Right kidney (tissue), 1 donor: ENCODE measurements around the gene DIAPH3.

Source experiments
- DNase-seq: peaks from one replicate; pipeline ENCODE4 v3.0.0-alpha.2; 2016

The DIAPH3 gene

DNA sequence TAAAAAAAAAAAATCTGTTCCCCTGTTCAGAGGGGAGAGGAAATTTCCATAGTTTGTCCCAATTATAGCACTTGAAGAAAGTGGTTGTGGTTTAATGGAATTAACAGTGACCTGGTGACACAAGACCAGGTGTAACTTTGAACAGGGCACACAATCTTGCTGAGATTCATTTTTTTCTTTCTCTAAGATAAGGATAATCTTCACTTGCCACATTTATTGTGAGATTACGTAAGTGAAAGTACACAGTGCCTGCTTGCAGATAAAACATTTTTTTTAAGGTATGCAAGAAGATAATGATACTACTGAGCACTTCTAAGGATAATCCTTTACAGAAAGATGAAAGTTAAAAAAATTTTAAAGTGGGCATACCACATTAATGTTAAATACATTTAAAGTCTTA, 448.1 kb downstream of the DIAPH3 start:
- DNase-seq, result no peak

DNA sequence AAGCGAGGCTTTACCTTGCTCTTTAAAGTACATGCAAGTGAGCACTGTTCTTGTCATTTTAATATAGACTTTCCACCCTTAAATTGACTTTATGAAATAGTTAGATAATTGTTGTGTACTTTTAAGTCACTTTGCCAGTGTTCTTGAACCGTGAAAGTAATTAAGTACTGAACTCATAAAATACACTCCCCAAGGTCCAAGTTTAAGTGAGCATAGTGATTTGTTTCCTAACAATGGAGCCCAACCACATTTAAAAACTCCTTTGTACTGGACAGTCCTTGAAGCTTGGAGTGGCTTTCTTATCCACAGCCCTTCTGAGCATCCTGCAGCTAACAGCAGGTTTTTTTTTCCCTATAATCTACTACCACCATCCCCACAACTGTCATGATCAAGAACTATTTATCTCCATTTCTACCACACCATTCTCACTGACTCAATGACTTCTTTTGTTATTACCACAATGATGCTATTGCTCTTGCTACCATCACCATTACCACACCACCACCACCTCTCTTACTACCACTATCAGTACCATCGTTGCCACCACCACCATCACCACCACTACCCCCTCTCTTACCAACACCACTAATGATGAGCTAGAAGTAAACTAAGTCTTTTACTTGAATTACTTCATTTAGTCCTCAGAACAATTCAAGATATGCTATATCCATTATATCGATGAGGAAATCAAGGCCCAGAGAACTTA, 452.6 kb downstream of the DIAPH3 start:
- no peak for DNase-seq

DNA sequence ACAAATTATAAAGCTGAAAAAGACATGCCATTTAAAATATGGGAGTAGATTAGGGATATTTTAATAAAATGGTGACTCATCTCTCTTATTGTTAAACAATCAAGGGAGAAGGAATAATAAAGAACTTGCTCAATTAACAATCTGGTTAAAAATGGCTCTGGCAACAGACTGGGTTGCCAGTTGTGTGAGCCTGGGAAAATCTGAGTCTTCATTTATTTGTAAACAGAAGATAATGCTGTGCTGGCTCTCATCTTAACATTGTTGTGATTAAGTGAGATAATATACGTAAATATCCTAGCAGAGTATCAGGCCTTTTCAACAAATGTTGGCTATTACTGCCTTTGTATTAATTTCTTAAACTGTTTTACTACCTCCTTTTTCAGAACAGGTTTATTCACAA, 453.3 kb downstream of the DIAPH3 start:
- no peak for DNase-seq

DNA sequence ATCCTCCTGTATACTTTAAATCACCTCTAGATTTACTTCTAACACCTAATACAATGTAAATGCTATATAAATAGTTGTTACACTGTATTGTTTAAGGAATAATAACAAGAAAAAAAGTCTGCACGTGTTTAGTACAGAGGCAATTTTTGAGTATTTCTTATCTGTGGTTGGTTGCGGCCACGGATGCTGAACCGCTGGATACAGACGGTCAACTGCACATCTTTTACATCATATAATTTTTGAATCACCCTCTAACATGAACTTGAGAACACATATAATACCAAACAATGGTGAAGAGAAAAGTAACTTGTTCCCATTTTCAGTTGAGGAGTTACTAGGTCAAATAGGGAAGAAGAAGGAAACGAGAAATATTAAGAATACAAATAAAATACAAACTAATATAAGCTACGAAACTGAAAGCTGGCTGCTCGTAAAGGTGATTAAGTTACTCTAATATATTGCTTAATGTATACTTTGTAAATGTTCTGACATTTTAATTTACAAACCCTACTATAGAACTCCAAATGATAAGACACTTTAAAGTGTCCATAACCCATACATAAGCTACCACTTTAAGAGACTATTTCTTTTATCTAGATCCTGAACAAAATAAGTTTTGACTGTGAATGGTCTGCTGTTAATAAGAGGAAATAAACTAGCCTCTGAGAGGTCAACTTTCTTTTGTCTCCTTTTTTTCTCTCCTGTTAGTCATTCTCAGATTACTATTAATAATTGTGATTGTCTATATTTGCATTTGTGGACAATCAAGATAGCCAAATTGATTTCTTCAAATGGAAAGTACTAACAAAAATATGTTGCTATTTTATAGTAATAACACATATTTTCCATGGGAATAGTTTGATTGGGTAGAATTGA, 457.4 kb downstream of the DIAPH3 start:
- DNase-seq, result no peak

DNA sequence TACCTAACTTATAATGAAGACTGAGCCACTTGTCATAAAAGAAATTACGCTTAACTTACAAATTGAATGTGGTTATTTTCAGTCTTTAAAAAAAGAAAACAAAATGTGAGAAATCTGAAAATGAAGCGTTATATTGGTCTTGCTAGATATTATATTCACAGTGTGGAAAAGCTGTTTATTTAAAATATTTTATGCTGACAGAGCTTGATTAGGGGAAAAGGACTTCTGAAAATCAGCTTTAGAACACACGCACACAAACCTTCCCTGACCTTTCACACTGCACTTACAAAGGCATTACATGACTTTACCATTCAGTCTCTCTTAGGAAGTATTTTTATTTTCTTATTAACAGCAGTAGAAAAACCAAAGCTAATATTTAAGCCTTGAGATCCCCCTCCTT, 461.5 kb downstream of the DIAPH3 start:
- DNase-seq, result no peak

DNA sequence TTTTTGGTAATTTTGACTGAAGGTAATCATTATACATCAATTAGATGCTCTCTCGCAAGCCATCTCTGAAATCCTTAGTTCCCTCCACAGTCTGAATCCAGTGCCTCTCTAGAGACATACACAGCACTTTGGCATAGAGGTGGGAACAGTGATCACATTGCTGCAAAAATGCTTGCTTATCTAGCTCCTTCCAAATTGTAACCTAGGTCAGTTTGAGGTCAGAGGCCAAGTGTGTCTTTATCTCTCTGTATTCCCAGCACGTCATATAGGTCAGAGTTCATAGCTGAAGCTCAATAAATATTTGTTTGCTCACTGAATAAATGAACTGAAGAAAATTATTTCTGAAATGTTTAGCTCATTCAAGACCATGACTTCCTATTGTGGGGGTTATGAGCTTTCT, 462.5 kb downstream of the DIAPH3 start:
- DNase-seq, result no peak

DNA sequence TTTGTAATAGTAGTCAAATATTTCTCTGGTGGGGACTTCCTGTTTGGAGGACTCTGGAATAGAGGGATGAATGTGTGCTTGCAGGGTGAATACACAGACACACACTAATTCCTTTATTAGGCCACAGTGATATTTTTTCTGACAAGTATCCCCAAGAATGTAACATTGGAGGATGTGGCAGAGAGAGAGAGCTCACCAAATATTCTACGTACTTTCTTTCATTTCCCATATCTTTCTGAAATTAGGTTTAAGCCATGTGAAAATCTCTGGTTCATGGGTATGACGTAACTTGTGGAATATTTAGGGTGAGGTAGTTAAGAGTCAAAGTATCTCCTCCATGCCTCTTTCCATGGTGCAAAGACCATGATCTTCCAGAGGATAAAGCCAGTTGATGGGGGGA, 463.4 kb downstream of the DIAPH3 start:
- no peak for DNase-seq

DNA sequence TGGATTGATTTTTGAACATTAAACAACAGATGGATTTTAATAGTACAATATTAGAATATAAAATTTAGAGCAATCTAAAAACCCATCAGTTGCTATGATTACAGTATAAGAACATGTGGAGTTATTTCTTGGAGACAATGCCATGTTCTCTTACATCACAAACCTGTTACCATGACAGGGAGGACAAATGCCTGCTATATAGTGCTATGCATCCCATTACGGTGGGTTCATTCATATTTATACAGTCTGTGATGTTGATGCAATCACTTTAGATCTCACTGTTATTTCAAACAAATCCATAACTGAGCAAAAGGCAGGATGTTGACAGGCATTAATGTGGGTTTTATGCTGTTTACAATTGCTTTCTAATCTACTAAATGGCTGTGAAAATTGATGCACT, 467.5 kb downstream of the DIAPH3 start:
- no peak for DNase-seq

DNA sequence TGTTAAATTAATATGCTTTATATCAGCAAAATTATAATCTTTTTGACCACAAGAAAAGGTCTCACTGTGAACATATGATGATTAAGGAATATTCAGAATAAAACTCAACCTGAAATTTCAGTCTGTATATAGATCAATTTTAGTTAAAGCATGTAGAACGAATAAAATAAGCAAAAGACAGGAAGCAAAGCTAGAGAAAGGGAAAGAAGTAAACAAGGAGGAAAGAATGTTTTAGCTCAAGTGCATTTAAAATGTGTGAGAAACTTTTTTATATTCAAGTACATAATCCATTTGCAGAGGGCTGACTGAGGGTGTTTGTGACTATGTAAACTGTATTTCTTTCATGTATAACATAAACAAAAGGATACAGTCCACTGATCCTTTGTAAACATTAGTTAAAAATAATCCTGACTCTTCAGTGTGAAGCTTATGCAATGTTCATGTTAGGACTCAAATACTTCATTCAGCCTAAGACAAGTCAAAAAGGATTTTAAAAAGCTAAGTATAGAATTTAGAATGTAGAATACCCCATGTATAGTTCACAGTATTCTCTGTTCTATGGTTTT, 472.1 kb downstream of the DIAPH3 start:
- DNase-seq, result no peak

DNA sequence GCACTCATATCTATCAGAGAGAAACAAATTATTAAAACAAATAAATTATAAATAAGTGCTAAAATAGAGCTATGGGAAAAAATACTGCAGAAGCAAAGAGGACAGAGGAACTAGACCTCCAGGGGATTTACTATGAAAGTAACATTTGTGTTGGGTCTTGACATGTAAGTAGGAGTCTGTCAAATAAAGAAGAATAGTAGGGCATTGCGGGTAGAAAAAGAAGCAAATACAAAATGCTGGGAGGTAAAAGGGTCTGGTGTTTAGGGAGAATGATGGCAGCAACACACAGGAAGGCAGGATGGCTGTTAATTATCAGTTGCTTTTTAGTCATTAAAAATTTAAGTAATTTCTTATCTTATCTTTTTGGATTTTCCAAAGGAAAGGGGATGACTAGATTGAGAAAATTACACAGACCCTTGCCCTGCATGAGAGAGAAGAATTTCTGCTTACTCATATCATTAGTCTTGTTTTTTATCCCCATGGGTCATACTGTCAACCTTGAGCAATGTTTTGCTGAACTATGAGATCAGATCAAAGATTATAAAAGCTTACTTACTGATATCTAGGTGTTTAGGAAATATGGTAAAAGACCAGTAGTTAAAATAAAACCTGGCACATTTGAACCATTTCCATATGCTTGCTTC, 472.7 kb downstream of the DIAPH3 start:
- DNase-seq, result no peak

DNA sequence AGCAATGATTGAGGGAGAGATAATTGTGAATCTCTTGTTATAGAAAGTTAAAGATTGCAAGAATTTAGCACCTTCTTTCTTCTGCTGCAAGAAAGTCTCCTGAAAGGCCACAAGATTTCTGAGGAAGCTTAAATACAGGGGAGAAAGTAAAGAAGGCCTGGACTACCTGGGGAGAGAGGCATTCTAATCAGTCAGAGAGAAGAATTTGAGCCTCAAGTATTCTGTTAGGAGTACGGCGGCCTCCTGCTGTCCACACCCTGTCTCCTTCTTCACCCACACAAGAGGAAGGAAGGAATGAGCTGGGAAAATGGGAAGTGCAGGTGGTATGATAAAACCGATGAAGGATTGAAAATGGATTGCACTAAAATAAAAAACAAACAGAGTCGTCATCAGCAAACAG, 474.7 kb downstream of the DIAPH3 start:
- DNase-seq, result no peak

DNA sequence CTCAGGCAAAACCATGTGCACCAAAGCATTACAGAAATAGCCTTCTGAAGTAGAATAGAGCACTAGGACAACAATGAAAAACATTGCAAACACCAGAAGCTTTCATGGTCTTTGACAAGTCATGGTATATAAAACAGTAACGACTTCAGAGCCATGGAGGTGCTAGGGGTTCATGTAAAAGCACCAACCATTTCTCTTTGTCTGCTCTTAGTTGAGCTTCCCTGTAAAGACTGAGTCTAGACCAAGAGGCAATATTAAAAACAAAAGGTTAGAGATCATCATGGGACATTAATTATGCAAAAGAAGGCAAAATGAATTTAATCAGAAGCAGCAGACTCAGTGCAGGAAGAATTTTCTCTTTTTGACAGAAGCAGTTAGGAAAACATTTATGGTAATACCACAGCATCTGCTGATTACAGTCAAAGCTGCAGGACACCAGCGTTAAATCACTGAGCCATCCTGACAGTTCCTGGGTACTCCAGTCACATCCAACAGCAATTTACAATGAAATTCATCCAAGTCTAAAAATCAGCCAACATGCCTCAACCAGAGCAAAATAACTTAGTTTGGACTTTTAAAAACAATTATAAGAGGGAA, 476.8 kb downstream of the DIAPH3 start:
- no peak for DNase-seq

DNA sequence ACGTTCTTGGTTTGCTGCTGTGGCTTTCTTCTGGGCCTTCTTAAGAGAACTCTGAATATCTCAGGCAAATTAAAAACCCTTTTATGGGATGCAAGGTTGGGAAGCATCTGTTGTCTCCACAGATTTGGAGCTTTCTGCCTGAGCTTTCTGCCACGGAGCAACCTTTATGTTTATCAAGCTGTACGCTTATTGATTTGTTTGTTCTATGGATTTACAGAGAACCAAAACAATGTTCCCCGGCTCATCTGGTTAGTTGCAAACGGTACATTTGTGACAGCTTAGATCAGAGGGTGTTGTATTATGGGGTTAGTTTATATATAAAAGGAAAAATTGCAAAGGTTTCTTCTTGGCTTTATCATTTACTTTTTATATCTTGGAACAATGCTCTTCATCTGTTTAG, 479.6 kb downstream of the DIAPH3 start:
- no peak for DNase-seq

DNA sequence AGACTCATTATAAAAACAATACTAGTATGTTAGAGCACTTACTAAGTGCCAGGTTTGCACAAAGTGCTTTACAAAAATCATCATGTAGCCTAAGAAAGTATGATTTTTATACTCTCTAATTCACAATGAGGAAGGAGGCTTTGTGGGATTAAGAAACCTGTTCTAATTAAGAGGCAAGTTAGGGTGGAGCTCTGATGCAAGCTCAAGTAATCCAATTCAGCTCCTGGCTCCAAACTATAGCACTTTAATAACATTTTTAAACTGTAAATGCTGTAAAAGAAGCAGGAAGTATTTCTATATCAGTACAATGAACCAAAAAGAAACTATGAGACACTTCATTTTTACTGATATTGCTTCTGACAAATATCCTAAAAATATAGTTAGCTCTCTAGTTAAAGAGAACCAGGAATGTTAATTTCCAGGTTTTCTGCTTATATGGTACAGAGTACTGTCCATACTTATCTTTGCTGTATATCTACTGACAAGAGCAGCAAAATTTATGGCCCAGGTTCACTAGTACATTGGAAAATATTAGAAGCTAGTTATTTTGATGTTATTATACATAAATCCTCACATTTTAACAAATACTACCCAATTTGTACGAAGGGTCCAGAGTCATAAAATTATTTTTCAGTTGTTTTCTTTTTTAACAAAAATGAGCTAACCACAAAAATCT, 482.0 kb downstream of the DIAPH3 start:
- DNase-seq, result no peak

DNA sequence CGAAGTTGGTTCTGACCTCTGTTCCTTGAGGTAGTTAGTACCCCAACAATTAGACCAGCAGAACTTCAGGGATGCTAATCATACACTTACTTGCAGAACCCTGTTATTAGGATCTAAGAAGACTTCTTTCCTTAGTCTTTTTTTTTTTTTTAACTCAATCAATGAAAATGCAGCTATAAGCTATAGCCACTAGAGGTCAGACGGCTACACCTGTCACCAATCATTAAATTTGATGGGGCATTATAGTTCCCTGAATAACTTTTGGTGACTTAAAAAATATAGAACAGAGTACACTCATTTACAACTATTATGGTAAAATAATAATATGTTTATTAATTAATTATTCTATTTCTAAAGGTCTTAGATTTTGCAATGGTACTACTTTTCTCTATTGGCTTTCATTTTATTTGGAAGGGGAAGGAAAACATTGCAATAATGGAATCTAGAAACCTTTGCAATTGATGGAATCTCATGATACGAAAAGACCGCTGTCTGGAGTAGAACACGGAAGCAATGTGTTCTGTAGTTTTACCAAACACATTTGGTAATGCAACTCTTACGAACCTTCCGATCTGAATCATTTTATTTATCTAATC, 483.2 kb downstream of the DIAPH3 start:
- no peak for DNase-seq

DNA sequence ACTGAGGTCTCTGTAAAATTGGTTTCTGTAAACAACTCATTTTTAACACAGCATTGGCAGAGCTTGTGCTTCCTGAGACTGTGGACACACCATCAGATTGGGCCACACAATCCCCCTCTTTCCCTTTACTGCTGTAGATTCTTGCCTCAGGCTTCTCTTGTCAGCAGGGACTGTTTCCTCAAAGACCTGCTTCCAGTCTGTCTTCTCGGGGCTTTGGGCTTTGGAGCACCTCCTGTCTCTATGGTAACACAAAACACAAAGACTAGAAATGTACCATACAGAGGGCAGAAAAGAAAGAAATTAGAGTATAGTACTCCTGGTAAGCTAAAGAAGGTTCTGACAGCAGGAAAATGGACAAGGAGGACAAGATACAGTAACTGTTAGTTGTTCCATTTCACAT, 484.5 kb downstream of the DIAPH3 start:
- DNase-seq, result no peak

DNA sequence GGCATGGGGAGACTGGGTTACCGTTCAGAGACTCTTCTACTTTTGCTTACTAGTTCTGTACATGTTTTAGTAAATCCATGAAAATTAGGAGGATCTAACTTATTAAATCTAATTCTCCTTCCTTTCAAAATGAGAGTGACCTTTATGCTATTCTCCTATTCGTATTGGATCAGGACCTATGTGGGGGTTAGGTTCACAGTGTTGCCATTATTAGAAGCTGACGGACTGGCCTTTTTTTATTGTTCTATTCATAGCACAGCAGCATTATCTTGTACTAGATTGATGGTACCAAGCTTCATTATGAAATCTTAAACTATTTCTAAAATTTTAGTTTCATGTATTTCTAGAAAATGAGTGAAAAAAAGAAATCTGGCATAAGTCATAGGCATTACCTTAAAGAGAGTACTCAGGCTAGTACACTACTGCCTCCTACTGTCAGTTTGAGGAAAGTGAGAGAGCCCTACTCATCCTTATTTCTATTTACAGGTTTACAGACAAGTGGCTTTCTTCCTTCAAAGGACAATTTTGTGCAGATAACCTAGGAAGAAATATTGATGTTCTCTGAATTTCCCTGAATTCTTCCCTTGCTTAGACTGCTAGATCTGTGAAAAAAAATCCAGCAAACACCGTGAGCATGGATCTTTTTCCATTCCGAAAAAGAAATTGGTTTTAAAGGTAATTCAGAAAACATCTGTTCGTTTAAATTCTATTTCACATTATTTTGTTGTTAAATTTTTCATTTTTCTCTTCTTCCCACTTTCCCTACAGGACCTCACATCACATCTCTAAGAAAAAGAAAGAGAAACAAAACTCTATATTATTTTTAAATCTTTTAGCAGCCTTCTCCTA, 485.5 kb downstream of the DIAPH3 start:
- no peak for DNase-seq

DNA sequence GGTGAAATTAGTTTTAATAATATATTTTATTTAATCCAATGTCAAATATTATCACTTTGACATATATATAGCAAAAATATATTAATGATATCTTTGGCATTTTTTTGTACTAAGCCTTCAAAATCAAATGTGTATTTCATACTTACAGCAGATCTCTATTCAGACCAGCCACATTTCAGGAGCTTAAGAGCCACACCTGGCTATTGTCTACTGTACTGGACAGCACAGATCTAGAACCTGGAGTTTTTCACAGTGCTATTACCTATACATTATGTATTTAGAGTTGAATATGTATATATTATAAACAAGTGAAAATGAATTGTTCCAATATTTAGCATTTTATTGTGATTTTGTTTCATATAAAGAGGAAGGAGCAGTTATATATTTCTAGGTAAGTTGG, 486.3 kb downstream of the DIAPH3 start:
- DNase-seq, result no peak

DNA sequence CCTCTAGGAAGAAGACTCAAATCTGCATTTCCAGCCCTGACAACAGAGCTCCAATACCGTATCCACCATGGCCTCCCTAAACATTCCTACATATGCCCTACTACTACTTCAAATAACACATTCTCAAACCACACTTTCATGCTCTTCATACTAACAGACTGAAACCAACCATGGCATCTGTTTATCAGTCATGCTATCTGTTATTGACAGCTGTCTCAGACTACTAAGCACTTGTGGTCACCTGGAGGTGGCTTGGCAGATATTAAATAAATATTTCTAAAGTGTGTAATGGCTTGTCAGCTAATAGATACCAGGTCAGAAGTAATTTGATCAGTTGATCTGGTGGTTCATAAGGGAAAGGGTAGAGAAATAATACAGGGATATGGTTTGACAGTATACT, 489.1 kb downstream of the DIAPH3 start:
- DNase-seq, result no peak

DNA sequence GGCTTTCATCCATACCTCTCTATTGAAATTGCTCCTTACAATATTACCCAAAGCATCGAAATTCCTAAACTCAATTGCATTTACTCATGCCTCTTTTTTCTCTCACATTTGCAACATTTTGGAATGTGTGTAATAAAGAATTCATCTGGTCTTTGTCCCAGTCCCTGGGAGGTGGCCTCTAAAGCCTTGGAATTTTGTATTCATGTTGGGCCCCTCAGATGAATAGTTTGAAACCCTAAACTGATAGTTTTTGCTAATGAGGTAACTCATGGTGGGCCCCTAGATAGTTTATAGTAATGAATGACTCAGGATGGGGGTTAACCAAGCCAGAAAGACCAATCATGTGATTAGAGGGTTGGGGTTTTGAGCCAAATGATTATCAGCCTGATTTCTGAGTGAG, 490.4 kb downstream of the DIAPH3 start:
- DNase-seq, result no peak

DNA sequence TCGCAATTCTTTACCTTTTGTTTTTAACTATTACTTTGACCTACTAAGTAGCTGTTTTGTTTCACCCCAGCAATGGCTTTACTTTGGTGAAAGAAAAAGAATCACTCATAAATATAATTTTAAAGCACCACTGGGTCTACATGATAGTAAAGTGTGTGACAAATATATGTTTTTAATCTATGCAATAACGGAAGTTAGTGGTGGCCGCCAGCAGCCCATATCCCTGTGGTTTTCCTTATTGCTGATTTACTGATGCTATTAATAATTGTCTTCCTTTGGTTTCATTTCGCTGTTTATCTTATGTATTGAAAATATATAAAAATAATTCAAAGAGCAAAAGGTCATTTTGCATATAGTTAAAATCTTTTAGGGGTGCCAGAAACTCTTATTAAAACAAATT, 491.3 kb downstream of the DIAPH3 start:
- no peak for DNase-seq
